WERI-Rb-1 (cell line): Measurements from ENCODE around the gene KCNIP1.

Experiments used
- DNase-seq: peaks from one replicate; pipeline ENCODE4 v3.0.0-alpha.2; 2020
- H3K27ac ChIP-seq: fragments of 250-450 bp; sonication (Bioruptor Pico); 2 replicates; pipeline ENCODE4 v1.5.1; 2020; ENCODE audit warnings: mild to moderate bottlenecking, moderate library complexity
- H3K27me3 ChIP-seq: fragments of 250-450 bp; sonication (Bioruptor Pico); 2 replicates; pipeline ENCODE4 v1.5.1; 2021; ENCODE audit warnings: mild to moderate bottlenecking, low read depth, moderate library complexity; ENCODE audit not compliant: insufficient read depth, severe bottlenecking
- H3K36me3 ChIP-seq: fragments of 250-450 bp; sonication (Bioruptor Pico); 2 replicates; pipeline ENCODE4 v1.5.1; 2020; ENCODE audit warnings: mild to moderate bottlenecking, moderate library complexity
- H3K4me3 ChIP-seq: 2 replicates; pipeline ENCODE4 v1.5.1; 2011; ENCODE audit warnings: low read depth, mild to moderate bottlenecking, control low read depth, low read length
- H3K9me3 ChIP-seq: fragments of 250-450 bp; sonication (Bioruptor Pico); 2 replicates; pipeline ENCODE4 v1.5.1; 2021; ENCODE audit warnings: mild to moderate bottlenecking, moderate library complexity; ENCODE audit not compliant: severe bottlenecking
- CTCF ChIP-seq: IDR thresholded peaks from 2 replicates; pipeline ENCODE4 v1.5.1; 2011; ENCODE audit warnings: low read depth, mild to moderate bottlenecking, control low read depth, inconsistent platforms, low read length

Gene KCNIP1

DNA sequence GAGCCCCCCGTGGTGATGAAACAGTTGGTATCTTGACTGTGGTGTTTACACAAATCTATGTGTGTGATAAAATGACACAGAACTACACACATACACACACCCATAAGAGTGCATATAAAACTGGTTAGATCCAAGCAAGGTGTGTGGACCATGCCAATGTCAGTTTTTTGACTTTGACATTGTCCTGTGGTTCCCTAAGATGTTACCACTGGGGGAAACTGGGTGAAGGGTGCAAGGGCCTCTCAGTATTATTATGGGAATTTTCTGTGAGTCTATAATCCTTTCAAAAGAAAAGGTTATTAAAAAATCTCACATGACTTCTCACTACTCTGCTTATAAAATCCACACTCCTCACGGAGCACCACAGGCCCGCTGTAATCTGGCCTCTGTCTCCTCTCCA is 13.4 kb upstream of the KCNIP1 start:
- TF ChIP-seq CTCF = no peak
- DNase-seq = no peak
- H3K27ac ChIP-seq = no peak overlapping the region

DNA sequence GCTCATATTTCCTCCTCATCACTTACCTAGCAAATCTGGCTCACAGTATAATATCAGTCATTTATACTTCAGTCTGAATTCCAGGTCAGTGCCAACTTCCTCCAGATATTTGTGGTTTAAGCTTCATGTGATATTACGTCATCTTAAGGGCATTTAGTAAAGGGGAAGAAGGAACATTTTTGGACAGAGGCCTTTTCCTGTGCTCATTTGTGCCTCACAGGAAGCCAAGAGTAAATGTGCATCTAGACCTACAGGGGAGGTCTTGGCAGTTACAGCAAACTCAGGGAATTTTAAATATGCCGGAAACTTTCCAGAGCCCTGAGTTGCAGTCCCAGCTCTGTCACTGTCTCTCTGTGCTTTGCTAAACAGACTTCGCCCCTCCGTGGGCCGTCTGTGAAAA is 12.3 kb upstream of the KCNIP1 start:
- no peak for DNase-seq
- Histone ChIP-seq H3K4me3 (no peak overlapping the region), H3K27ac (no peak overlapping the region), H3K9me3 (no peaks in the 10 kb centered on the region), H3K27me3 (peaks cover 76% of the 10 kb centered on the region), H3K36me3 (no peaks in the 10 kb centered on the region)
- no peak for TF ChIP-seq CTCF

More for the DNA sequence above, 13.4 kb upstream of the KCNIP1 start:
- H3K4me3 ChIP-seq = no peak overlapping the region
- H3K9me3 ChIP-seq = no peaks in the 10 kb centered on the region
- H3K27me3 ChIP-seq = peaks cover 75% of the 10 kb centered on the region
- H3K36me3 ChIP-seq = no peaks in the 10 kb centered on the region

DNA sequence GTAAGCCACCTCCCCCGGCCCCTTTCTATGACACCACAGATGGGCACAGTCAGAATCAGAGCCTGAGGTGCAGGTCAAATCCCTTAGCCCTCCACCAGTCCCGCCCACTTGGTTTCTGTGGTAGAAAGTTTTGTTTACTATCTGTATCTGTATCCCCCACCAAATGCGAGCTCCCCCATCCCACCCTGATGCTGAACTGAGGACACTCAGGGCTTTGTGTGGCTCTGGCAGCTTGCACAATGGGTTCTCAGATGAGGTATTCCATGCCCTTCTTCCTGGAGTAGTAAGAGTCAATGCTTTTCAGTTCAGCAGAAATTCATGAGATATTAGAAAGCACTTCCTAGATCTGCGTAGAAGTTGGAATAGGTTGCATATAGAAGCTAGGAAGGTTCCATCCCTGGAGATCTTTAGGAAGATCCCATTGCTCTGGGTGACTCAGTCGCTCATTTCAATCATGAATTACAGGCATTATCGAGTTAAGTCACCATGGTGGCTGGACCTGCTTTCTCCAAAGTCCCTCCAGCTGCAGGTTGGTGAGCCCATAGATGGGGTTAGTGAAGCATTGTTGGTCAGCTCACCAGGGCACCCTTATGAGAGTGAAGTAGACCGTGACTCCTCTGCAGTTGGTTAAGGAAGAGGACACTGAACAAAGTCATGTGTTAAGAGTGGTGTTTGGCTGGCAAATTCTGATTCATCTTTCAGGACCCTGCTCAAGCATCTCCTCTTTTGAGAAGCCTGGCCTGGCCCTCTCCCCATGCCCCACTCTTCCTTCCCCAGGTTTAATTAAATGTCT is 10.6 kb upstream of the KCNIP1 start:
- no peaks in the 10 kb centered on the region for H3K36me3 ChIP-seq
- no peak overlapping the region for H3K4me3 ChIP-seq
- no peak for TF ChIP-seq CTCF
- H3K9me3 ChIP-seq = no peaks in the 10 kb centered on the region
- peaks cover 73% of the 10 kb centered on the region for H3K27me3 ChIP-seq
- H3K27ac ChIP-seq = no peak overlapping the region
- DNase-seq = no peak

DNA sequence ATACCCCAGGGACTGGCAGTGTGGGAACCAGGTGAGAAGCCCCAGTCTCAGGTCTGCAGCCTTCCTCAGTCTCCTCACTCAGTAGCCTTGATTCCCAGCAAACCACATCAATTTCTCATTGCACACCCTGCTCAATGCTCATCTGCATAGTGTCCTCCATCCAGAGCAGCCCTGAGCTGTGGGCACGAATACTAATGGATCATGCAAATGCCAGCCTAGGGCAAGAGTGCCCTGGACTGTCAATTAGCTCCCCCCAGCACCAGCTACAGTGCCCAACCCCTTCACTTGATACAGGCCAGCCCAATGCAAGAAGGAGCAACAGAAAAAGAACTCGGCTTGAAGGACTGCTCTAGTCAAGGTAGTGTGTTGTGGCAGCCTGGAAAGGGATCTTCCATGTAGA is 9.8 kb upstream of the KCNIP1 start:
- no peak overlapping the region for H3K4me3 ChIP-seq
- no peaks in the 10 kb centered on the region for H3K9me3 ChIP-seq
- H3K27ac ChIP-seq = no peak overlapping the region
- no peak for DNase-seq
- no peak for TF ChIP-seq CTCF
- H3K36me3 ChIP-seq = no peaks in the 10 kb centered on the region
- H3K27me3 ChIP-seq = peaks cover 73% of the 10 kb centered on the region

DNA sequence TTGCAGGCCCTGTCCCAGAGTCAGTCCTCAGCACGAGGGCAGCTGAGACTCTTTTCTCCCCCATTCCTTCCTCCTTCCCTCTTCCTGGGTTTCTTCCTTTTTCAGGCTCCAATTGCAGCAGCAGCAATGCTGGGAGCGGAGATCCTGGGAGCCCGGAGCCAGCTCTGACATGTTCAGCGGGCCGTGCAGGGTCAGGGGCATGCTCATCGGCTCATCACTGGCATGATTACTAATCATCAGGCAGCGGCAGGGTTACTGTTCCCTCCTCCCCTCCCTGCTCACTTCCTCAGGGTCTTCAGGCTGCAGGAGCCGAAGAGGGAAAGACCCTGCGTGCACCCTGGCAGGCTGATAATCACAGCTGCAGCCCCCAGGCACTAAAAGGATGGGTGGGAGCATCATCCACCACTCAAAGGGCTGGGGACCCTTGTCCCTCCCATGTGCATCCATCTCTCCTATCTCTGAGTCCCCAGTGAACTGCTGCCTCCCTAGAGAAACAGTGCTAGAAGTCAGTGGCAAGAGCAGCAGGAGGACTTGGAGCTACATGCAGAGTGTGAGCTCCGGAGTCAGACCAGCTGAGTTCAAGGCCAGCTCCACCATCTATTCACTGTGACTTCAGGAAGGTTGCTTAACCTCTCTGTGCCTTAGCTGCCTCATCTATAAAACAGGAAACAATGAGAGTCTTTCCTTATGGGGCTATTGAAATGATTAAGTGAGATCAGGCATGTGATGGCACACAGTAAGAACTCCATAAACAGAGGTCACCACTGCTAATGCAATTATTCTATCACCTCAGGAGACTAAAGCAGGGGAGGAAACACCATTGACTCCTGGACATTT is 7.8 kb upstream of the KCNIP1 start:
- H3K4me3 ChIP-seq = no peak overlapping the region
- no peak for TF ChIP-seq CTCF
- peaks cover 74% of the 10 kb centered on the region for H3K27me3 ChIP-seq
- no peaks in the 10 kb centered on the region for H3K36me3 ChIP-seq
- H3K9me3 ChIP-seq = no peaks in the 10 kb centered on the region
- no peak overlapping the region for H3K27ac ChIP-seq
- no peak for DNase-seq
